CD14-positive monocyte (primary cell): ENCODE measurements around the gene NDFIP1. TPM values are rescaled to one million over a fixed set of nuclear protein-coding genes. Genes with fewer than 3 reads are reported as not detected.

Source experiments
- DNase-seq, 3 donors: peaks; one replicate each; pipeline ENCODE4 v3.0.0-alpha.2; 2011 to 2022
- H2AFZ ChIP-seq: 2 replicates; pipeline ENCODE4 v1.6.0; 2012; ENCODE audit warnings: mild to moderate bottlenecking, low read depth, low read length, inconsistent platforms; ENCODE audit not compliant: insufficient read depth, poor library complexity, severe bottlenecking
- H3K27ac ChIP-seq, 2 donors: 1 replicate in 1 of 2; 2 replicates in 1 of 2; pipeline ENCODE4 v1.5.1; 2012 to 2013; ENCODE audit warnings: low read length in 2 of 2, control low read depth in 1 of 2, inconsistent platforms in 1 of 2, low read depth in 1 of 2, mild to moderate bottlenecking in 1 of 2
- H3K27me3 ChIP-seq, 2 donors: one replicate each; pipeline versions ENCODE4 v1.6.0 to v1.6.1; 2011 to 2013; ENCODE audit warnings: low read length in 2 of 2; ENCODE audit not compliant: control insufficient read depth in 2 of 2, insufficient read depth in 2 of 2
- H3K36me3 ChIP-seq, 2 donors: replicated peaks in 1 of 2; 1 replicate in 1 of 2; 2 replicates in 1 of 2; pipeline versions ENCODE4 v1.5.1 to v1.6.1; 2012 to 2013; ENCODE audit warnings: low read length in 2 of 2, control low read depth in 1 of 2, inconsistent platforms in 1 of 2, mild to moderate bottlenecking in 1 of 2; ENCODE audit not compliant: insufficient read depth in 2 of 2, control insufficient read depth in 1 of 2
- H3K4me1 ChIP-seq, 2 donors: 1 replicate in 1 of 2; 2 replicates in 1 of 2; pipeline versions ENCODE4 v1.5.1 to v1.6.1; 2012 to 2013; ENCODE audit warnings: low read length in 2 of 2, control low read depth in 1 of 2, inconsistent platforms in 1 of 2, mild to moderate bottlenecking in 1 of 2, moderate library complexity in 1 of 2; ENCODE audit not compliant: insufficient read depth in 2 of 2, control insufficient read depth in 1 of 2
- H3K4me2 ChIP-seq: replicated peaks from 2 replicates; pipeline ENCODE3; 2012; ENCODE audit warnings: low read length, moderate library complexity, mild to moderate bottlenecking; ENCODE audit not compliant: poor library complexity, severe bottlenecking; ENCODE audit errors: extremely low read depth
- H3K4me3 ChIP-seq, 3 experiments: fragments of 200-600 bp in 1 of 3; sonication (generic) in 1 of 3; replicated peaks in 1 of 3; 1 replicate in 2 of 3; 2 replicates in 1 of 3; pipeline ENCODE4 v1.5.1; 2011 to 2013; ENCODE audit warnings: low read length in 3 of 3, mild to moderate bottlenecking in 3 of 3, control low read depth in 2 of 3, low read depth in 2 of 3, inconsistent platforms in 1 of 3, moderate library complexity in 1 of 3
- H3K79me2 ChIP-seq: 2 replicates; pipeline ENCODE4 v1.6.0; 2012; ENCODE audit warnings: mild to moderate bottlenecking, control low read depth, inconsistent platforms, low read length, moderate library complexity; ENCODE audit not compliant: insufficient read depth
- H3K9ac ChIP-seq: 2 replicates; pipeline ENCODE4 v1.6.0; 2017; ENCODE audit warnings: low read length, mild to moderate bottlenecking; ENCODE audit not compliant: insufficient read depth, poor library complexity, severe bottlenecking
- H3K9me3 ChIP-seq, 2 donors: replicated peaks in 1 of 2; 1 replicate in 1 of 2; 2 replicates in 1 of 2; pipeline versions ENCODE4 v1.5.1 to v1.6.1; 2012 to 2013; ENCODE audit warnings: low read length in 2 of 2, control low read depth in 1 of 2; ENCODE audit not compliant: control insufficient read depth in 1 of 2, insufficient read depth in 1 of 2
- H4K20me1 ChIP-seq: 2 replicates; pipeline ENCODE4 v1.6.0; 2012; ENCODE audit warnings: mild to moderate bottlenecking, low read length, control low read depth, moderate library complexity; ENCODE audit not compliant: insufficient read depth
- H3K27ac Mint-ChIP-seq, 7 donors: one replicate each; pipeline ENCODE4 v1.8.0; 2020; ENCODE audit warnings: mild to moderate bottlenecking in 7 of 7, mixed read lengths in 7 of 7, moderate library complexity in 6 of 7, inconsistent platforms in 2 of 7
- H3K27me3 Mint-ChIP-seq, 3 donors: one replicate each; pipeline ENCODE4 v1.8.0; 2021 to 2022; ENCODE audit warnings: low read depth in 3 of 3, mild to moderate bottlenecking in 3 of 3, mixed read lengths in 3 of 3, moderate library complexity in 3 of 3, inconsistent platforms in 1 of 3
- H3K36me3 Mint-ChIP-seq, 2 donors: one replicate each; pipeline ENCODE4 v1.8.0; 2020; ENCODE audit warnings: mixed read lengths in 2 of 2, inconsistent platforms in 1 of 2, mild to moderate bottlenecking in 1 of 2
- H3K4me1 Mint-ChIP-seq: one replicate; pipeline ENCODE4 v1.8.0; 2020; ENCODE audit warnings: mild to moderate bottlenecking, mixed read lengths
- H3K4me3 Mint-ChIP-seq, 2 donors: one replicate each; pipeline ENCODE4 v1.8.0; 2020; ENCODE audit warnings: mild to moderate bottlenecking in 2 of 2, mixed read lengths in 2 of 2, moderate library complexity in 1 of 2
- H3K9me3 Mint-ChIP-seq, 7 donors: one replicate each; pipeline ENCODE4 v1.8.0; 2020 to 2022; ENCODE audit warnings: mixed read lengths in 7 of 7, mild to moderate bottlenecking in 6 of 7, moderate library complexity in 6 of 7, inconsistent platforms in 2 of 7
- CTCF ChIP-seq: fragments of 200-600 bp; IDR thresholded peaks from one replicate; pipeline ENCODE4 v1.8.0; 2022; ENCODE audit warnings: antibody characterized with exemption, mild to moderate bottlenecking
- WGBS: methylation state at CpG from one replicate; pipeline ENCODE4 v1.1.5; 2013; ENCODE audit warnings: missing lambda C conversion rate; ENCODE audit not compliant: insufficient coverage; 5-methylcytosine and 5-hydroxymethylcytosine counted together
- intact Hi-C, 2 donors: fragments of 100-400 bp; cut with micrococcal nuclease; formaldehyde crosslinking; loops; one replicate each; pipeline versions ENCODE4 v1.15.0 to v1.15.1; 2023
- polyA plus RNA-seq, 3 donors: library from polyadenylated mRNA; depleted of rRNA in 1 of 3; unstranded in 2 of 3; stranded (reverse) in 1 of 3; fragments of 300-500 nt in 2 of 3; fragments of >200 nt in 1 of 3; fragmentation: Illumina TruSeq in 2 of 3; gene quantifications; 1 replicate in 2 of 3; 2 replicates in 1 of 3; pipeline ENCODE4 v1.2.3, GENCODE V29; 2012 to 2021

The NDFIP1 gene
- polyA plus RNA-seq, 3 donors = 18.4 to 44.4 (median 44.0) TPM

- TF ChIP-seq CTCF = no peak
- no peaks in the 10 kb centered on the region for H3K9me3 ChIP-seq
- DNase-seq = no peak
- Mint-ChIP-seq H3K9me3 (no peaks in the 10 kb centered on the region), H3K27me3 (peaks cover 7 to 12% (median 7%) of the 10 kb centered on the region in 3 donors), H3K4me1 (no peaks in the 10 kb centered on the region), H3K4me3 (no peak overlapping the region), H3K27ac (no peak overlapping the region), H3K36me3 (no peaks in the 10 kb centered on the region)
- 96% methylated on average over 3 of the region's 8 CpGs for WGBS
- H3K4me1 ChIP-seq = no peaks in the 10 kb centered on the region
- no peaks in the 10 kb centered on the region for H3K27me3 ChIP-seq
- H3K27ac ChIP-seq = no peak overlapping the region
- H3K4me3 ChIP-seq = no peak overlapping the region
- H3K4me2 ChIP-seq = no peak overlapping the region
- H3K9ac ChIP-seq = no peak overlapping the region
- H3K36me3 ChIP-seq = no peaks in the 10 kb centered on the region
- intact Hi-C loops = no loop called here
- no peaks in the 10 kb centered on the region for H4K20me1 ChIP-seq
- no peaks in the 10 kb centered on the region for H3K79me2 ChIP-seq
- H2AFZ ChIP-seq = no peak overlapping the region
Observed at GRCh38 chr5:142199388-142199787, 90.8 kb downstream of the NDFIP1 start.

GRCh38 chr5:142200387-142200786 is 91.8 kb downstream of the NDFIP1 start:
- Histone ChIP-seq H3K27me3 (no peaks in the 10 kb centered on the region), H3K79me2 (no peaks in the 10 kb centered on the region), H3K27ac (no peak overlapping the region), H2AFZ (no peak overlapping the region), H4K20me1 (no peaks in the 10 kb centered on the region), H3K4me2 (no peak overlapping the region), H3K9me3 (no peaks in the 10 kb centered on the region), H3K4me3 (no peak overlapping the region), H3K9ac (no peak overlapping the region), H3K36me3 (no peaks in the 10 kb centered on the region), H3K4me1 (no peaks in the 10 kb centered on the region)
- Mint-ChIP-seq H3K4me3 (no peak overlapping the region), H3K27me3 (peaks cover 4 to 18% (median 11%) of the 10 kb centered on the region in 3 donors), H3K27ac (no peak overlapping the region), H3K4me1 (no peaks in the 10 kb centered on the region), H3K9me3 (no peaks in the 10 kb centered on the region), H3K36me3 (no peaks in the 10 kb centered on the region)
- intact Hi-C loops = no loop called here
- WGBS = 61% methylated on average over 6 of the region's 6 CpGs
- no peak for TF ChIP-seq CTCF
- DNase-seq = no peak
